NCI-H1092 (cell line): ENCODE results near the gene CACNA1E.

Source experiments
- DNase-seq: peaks from one replicate; lab custom pipeline; 2025; lab: John Stamatoyannopoulos, UW

The CACNA1E gene

DNA sequence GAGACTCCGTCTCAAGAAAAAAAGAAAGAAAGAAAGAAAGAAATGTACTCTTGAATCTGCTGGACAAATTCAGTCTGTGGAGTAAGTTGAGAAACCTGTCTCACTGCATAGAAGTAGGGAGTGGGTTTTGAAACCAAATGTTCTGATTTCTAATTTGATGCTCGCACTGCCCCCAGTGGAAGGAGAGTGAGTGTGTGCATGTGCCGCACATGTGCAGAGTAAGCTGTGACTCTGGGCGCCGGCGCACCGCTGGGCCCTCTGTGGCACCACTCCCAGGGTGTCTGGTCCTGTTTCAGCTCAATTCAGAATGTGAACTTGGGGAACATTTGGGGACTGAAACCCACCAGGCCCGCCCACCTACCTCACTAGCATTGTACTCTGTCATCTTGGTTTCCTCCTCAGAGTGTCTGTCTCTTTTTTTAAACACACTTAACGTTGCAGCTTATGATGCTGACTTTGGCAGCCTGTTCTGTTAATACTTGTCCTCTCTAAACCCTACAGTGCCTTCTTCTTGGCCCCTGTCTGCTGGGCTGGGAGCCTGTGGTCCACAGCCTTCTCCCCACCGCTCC, 104.6 kb downstream of the CACNA1E start:
- no peak for DNase-seq

DNA sequence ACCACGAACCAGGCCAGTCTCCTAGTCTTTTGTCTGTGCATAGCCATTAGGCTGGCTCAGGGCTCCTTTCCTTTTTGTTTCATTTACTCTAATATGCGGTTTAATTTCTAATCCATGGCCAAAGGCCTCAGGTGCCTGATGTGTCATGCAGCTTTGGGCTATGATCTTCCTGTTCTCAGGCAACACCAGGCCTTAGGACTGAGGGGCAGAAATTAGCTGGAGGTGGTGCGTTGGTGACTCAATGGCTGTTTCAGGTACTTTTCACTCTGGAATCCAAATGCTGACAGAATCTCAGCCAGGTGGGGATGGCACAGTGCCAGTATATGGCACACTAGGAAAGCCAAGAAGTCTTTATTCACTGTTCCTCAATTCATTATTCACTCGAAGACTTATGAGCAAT, 105.3 kb downstream of the CACNA1E start:
- no peak for DNase-seq

DNA sequence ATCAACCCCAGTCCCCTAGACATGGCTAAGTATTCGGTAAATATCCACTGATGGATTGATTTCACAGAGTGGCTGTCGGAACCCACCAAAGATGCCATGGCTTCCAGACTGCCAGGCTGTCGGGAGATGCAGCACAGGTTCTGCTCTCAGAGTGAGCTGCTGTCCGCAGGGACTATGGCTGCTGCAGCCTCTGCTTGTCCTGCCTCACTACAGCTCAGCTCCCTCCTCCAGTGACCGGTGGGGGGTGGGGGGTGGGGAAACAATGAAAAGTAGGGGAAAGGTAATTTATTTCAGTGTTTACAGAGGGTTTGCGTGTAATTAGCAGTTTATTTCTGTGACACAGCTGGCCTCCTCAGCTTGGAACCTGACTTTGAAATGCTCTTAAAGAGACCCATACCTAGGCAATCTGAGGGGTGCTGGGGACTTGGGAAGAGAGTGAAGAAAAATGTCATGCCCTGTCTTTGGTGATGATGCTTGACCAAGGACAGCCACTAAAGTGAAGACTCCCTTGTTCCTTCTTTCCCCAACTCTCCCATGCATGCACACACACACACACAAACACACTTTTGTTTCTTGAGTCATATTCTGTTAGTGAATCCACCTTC, 109.0 kb downstream of the CACNA1E start:
- DNase-seq = no peak

DNA sequence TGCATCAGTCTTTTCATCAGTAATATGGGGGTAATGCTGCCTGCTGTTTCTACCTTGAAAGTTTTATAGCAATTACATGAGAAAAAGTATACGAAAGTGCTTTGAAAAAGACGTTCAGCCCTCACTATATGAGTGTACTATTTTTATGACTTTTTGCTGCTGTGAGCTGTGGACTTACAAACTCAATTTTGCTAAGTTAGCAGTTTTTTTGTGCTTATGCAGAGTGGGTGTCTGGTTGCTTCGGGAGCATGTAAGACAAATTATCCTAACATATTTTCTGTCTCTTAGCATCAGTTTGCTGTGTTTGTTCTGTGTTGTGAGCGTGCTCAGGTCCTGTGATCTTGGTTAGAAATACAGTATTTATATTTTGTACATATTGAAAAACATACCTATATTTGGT, 109.7 kb downstream of the CACNA1E start:
- DNase-seq = no peak

DNA sequence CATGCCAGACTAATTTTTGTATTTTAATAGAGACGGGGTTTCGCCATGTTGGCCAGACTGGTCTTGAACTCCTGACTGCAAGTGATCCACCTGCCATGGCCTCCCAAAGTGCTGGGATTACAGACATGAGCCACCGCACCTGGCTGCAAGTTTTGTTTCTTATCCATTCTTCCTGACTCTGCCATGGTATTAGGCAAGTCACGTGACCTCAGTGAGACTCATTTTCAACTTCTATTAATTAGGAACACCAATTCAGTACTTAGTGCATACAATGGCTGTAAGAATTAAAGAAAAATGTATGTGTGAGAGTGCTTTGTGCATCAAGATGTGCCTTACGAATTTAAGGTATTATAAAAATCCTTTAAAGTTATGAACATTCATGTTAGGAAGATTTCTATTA, 111.2 kb downstream of the CACNA1E start:
- no peak for DNase-seq

DNA sequence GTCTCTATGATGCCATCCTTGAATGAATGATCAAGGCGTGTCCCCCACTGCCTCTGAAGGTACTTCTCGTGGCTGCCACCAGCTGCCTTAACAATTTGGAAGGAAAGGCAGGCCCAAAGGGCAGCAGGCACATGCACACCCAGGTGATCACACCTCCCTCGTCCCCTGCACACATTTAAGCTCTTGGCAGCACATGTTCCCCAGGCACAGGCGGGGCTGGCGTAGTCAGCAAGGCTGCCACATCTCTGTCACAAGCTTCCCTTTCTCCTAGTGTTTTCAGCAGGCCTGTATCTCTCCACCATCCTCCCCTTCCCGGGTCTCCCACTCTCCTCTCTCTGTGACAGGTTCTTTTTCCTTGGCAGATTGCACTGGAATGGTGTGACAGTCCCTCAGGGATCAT, 111.9 kb downstream of the CACNA1E start:
- no peak for DNase-seq

DNA sequence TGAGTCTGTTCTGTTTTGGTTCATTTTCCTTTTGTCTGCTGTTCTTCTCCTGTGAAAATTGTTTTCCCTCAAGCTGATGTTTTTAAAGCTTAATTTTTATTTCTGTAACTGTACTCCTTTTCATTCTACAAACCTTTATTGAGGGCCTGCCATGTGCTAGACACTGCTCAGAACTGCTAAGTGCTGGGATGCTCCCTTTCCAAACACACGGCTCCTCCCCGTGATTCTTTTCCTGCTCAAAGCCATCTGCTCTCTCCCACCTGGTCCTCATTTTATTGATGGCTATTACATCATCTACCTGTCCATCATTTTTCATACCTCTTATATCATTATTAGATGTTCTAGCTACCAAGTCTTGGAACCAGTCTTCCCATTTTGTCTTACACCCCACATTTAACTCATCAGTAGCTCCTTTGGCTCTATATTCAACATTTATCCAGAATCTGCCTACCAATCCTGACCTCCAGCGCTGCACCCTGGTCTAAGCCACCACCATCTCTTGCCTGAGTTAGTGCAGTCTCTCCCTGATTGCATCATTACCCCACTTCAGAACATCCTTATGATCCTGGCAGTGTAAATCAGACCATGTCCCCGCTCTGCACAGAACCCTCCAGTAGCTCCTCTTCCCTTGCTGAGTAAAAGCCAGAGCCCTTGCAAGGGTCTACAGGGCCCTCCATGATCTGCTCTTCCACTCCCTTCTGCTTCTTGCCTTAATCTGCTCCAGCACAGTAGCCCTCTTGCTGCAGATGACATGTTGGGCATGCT, 118.1 kb downstream of the CACNA1E start:
- DNase-seq = no peak

DNA sequence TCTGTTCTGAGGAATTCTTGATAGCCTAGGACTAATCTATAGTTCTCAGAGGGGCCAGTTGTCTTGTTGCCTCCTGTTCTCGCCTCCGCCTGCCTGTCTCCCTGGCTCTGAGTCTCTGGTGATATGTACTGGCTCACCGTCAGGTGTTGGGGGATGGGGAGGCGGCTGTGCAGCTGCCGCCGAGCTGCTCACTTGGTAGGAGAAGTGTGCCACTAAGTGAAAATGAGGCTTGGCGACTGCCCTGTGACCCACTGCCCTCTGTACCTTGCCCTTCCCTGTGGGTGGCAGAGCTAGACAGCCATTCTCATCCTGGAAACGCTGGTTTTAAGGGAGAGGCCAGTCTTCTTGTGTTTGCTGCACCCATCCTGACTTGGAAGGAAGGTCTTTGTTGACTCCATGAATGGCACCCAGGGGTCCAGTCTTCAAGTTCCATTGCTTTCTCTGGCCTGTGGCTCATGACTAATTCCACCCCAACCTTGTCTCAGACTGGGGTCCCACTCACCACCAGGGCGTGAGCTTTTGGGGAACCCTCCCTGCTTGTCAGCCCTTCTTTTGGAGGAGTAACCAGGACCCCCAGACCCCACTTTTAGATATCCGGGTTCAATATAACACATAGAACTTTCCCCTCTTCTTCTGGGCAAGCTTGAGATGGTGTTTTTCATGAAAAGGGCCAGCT, 120.6 kb downstream of the CACNA1E start:
- no peak for DNase-seq

DNA sequence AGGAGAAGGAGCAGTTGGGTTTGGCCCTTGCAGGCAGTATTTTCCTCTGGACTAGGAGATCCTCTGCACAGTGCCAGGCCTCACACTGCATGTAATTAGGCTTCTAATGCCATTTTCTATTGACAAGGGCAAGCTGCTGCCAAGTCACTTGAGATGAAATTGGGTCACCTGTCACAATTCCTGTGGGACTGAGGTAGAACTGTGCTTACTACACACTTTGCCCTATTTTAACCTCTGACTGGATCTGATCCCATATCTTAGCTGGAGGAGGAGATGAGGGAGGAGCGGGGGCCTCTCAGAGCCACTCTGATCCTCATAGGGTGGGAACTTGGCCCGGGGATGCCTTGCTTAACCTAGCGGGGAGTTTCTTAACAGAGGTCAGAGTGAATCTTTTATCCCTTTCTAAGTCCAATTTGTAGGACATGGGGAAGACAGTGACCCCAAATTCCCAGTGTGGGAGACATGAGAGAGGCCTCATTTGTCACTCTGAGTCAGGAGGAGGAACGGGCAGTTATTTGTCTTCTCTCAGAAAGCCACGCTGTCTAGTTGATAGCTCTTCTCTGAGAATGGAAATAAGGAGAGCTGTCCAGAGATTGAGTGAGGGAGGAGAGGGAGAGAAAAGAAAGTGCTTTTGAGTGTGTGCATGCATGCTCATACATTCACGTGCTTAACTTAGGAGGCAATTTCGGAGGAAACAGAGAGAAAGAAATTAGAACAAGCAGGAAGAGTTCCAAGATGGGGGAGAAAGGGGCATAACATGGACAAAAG, 121.3 kb downstream of the CACNA1E start:
- DNase-seq = peak; percentile 43

DNA sequence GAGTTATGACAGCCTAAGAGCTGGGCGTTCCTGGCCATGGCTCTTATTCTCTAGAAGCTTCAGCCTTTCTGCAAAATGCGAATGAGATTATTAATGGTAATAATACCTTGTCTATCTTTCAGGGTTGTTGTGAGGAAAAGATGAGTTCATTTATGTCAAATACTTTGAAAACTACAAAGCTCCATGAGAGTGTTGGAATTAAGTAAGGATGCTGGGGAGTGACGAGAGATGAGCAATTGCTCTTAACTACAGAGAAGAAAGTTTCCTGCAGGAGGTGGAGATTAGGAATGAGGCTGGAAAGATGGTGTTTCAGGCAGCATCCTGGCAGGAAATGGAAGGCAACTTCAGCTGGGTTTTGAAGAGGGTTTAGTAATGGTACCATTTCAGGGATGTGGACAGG, 124.2 kb downstream of the CACNA1E start:
- no peak for DNase-seq

DNA sequence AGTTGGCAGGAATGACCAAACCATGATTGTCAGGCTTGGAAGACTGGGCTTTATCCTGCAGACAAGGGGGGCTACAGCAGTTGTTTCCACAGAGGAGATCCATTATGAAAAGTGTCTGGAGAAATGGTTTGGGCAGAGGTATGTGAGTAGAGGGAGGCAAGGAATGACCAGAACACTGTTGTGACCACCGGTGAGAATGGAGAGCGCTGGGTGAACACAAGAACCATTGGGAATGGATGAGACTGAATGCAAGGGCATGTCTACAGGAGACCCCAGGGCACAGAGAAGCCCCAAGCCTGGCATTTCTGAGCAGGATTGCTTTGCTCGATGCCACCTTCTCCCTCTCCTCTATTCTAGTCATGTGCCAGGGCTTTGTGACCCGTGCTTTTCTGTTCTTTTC, 125.1 kb downstream of the CACNA1E start:
- DNase-seq = no peak

DNA sequence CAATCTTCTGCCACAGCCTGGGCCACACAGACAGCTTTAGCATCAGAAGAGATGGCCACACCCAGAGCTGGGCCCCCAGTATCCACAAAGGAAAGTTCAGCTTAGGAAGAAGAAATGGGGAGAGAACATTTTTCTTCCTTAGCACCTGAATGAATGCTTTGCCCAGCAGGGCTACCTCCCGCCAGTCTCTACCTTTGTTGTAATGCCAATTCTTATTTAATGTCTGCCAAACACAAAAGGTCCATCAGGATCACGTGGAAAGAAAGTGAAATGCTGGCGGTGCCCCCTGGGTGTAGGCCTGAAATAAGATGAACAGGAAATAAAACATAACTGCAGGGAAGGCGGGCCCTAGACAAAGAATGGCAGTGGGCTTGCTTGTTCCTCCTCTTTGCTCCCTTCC, 125.6 kb downstream of the CACNA1E start:
- no peak for DNase-seq

DNA sequence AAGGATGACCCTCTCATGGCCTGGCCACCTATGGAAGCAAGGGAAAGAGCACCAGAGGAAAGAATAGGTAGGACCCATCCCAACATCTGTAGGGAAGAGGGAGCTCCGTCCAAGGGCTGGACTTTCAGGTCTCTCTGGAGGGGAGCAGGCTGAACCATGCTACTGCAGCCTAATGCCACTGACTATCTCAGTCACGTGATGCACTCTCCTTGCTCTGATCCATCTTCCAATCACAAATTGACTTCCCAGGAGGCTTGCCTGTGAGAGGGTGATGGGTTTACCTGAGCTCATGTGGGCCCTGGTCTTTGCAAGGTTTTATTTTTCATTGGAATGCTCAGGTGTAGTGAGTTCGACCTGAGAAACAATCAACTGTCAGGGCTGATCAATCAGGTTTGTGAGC, 128.8 kb downstream of the CACNA1E start:
- no peak for DNase-seq

DNA sequence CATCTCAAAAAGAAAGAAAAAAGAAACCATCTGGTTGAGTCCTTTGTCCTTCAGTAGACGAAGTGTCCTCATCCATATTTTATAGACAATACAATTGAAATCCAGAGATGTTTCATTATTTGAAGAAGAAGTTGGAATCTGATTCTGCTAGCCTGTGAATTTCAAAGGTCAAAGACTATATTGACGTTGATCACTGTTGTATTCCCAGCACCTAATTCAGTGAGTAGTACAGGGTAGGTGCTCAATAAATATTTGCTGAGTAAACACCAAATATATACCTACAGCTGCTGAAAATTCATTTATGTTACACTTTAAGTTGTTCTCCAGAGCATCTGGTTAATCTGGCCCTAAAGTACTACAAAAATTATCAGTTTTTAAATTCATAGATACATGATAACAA, 135.2 kb downstream of the CACNA1E start:
- DNase-seq = no peak

DNA sequence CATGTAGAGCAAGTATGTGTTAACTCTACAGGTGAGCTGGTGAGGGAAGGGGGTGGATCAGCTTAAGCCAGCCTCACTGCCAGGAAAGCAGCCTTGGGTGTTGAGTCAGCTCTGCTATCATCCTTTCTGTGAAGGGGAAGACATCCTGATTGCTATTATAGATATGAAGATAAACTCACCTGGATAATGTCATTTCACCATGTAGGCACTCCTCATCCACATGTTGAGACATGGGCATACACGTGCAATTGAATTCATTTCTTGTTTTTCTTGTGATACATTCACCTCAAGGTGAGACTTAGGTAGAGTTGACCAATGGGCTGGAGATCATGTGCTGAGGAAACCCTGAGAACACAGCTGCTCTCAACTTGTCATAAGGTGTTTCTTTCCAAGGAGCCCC, 136.9 kb downstream of the CACNA1E start:
- no peak for DNase-seq

DNA sequence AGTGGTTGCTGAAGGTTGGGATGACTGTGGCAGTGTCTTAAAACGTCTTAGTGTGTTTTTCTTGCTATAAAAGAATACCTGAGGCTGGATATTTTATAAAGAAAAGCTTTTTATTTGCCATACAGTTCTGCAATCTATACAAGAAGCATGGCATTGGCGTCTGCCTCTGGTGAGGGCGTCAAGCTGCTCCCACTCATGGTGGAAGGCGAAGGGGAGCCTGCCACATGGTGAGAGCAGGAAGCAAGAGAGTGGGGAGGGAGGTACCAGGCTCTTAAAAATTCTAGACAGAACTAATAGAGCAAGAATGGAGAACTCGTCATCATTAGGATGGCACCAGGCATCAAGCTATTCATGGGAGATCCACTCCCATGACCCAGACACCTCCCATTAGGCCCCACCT, 140.5 kb downstream of the CACNA1E start:
- DNase-seq = no peak

DNA sequence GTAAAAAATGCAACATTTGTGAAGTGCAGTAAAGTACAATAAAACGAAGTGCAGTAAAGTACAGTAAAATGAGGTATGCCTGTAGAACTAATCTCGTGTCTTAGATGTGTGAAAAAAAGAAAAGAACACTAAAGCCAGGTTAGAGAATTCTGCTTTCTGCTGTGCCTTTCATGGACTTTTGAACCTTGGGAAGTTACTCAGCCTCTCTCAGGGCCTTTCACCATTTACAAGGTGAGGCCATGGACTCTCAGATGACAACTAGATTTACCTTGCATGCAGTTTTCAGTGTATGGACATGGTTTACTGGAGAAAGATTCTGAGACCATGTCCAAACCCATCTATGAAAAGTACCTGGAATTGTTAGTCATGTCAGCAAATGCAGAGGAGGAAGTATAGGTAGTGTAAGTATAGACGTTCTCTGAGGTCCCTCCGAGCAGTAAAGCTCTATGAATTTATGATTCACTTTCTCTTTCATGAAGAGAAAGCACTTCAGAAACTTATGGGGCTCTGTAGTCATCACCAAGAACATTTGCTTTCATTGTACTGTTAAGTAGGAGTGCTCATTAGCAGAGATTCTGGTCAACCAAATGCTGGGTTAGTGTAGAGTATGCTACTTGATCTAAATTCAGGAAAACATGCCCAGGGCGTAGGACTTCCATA, 143.1 kb downstream of the CACNA1E start:
- DNase-seq = no peak

DNA sequence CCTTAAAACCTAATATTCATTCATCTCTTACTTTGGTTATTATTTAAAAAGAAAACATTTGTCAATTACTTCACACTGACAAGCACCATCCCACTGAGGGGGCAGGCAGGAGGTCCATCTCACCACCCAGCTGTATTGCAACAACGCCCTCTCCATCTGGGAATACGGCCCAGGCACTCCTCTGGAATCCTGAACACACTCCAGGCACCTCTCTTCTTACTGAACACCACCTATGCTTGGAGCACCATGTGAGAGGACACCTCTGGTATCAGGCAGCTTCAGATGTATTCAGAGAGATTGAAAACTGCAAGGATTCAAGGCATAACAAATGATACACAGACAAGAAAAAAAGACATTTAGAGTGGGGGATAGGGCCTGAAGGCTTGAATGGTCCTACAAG, 147.1 kb downstream of the CACNA1E start:
- DNase-seq = no peak

DNA sequence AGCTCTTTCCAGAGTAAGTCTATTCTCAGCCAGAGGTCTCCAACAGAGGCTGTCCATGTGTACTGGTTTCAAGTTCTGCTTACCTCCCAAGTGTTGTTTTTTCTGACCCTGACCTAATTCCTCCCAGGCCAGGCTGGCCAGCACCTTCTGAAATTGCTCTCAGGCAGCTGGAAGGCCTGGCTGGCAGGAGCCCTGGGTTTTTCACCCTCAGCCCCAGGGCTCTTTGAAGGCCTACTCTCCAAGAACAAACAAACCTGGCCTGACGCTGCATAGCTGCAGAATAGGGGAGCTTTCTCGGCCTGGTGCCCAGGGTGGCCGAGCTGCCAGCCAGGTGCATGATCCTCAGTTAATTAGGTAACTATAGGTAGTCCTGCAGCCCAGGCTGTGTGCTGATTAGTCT, 147.5 kb downstream of the CACNA1E start:
- peak; percentile 69 for DNase-seq

DNA sequence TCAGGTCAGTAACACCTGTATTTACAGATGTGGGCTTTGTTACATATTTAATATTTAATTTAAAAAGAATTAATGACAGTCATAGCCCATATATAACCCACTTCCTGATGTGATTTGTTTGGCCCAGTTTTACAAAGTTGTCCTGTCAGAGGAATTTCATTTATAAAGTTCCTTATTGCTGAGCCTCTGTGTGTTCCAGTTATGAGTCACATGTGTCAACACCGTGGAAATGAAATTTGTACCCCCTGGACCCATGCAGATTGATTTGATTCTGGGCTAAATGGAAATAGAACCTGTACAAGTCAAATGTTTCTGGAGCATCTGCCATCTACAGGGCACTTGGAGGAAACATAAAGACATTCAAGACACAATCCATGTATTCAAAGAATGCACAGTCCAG, 149.2 kb downstream of the CACNA1E start:
- no peak for DNase-seq

DNA sequence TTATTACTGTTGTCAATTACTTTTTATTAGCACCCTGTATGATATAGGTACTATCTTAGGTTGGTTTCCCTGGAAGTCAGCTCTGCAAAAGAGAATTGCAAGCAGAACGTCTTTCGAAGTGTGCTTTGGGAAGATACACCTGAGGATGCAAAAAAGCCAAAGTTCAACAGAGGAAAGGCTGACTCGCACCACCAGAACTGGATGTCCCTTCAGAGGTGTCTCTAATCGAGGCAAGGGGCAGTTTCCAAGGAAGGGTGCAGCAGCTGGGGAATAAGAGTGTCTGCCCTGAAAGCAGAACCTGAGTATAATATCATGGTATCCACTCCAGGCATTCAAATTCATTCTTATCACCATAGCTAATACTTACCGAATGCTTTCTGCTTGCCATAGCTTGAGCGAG, 149.6 kb downstream of the CACNA1E start:
- no peak for DNase-seq

DNA sequence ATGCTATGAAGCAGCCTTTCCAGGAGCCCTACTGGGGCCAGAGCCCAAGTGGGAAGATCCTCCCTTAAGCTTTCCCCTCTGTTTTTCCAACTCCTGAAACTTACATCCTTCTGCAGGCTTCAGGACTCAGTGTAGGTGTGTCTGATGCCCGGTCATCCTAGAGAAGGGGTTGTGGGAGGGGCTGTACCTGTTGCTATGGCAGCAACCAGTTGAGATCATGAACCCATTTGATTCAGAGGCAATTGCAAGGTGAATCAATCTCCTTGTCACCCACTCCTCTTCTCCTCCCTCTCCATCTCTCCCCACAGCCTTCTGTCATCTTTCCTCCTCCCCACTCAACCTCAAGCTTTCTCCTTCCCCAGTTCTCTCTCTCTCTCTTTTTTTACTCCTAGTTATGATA, 151.8 kb downstream of the CACNA1E start:
- DNase-seq = no peak
